Measurements from ENCODE around the gene PTGDR2.

PTGDR2 gene

DNA sequence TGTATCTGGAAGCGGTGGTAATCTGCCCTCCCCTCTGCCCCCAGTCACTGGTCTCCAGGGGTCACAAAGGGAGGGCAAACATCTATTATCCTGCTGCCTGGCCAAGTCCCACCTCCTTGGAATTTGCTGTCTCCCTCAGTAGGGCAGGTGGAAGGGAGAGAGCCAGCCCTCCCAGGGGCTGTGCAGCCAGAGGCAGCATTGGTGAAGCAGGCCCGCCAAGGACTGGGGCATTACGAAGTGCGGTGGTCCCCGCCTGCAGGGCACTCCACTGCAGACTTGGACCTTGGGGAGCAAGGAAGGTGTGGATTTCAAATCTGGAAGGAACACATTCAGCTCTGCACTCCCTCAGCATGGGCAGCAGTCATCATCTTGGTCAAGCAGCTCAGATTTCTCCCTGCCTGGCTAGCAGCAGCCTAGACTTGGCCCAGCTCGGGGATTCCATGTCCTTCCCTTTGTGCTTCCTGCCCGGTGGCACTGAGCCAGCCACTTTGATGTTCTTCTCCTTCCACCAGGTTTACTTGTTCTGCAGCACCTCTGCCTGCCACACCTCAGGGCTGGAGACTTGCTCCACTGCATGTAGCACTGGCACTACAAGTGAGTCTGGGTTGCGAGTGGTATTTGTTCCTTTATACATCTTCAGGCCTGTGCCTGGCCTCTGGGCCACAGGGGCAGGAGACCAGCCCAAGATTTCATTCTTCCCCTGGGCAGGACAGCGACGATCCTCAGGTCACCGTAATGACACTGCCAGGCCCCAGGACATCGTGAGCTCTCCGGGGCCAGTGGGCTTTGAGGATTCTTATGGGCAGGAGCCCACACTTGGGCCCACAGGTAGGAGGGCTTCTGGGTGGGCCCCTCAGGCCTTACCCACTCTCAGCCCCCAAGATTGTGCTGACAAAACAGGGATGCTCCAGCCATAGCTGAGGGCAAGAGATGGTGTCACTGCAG is 18.9 kb upstream of the PTGDR2 start:
- DNase-seq (ENCODE audit: low spot score) = no peak

GRCh38 chr11:60873533-60873932 is 17.8 kb upstream of the PTGDR2 start:
- no peak for DNase-seq (ENCODE audit: low spot score)

- DNase-seq (ENCODE audit: low spot score) = no peak
Measured at GRCh38 chr11:60872961-60873524, 17.3 kb upstream of the PTGDR2 start.

- DNase-seq (ENCODE audit: low spot score) = no peak
Measured at GRCh38 chr11:60872124-60872960, 16.6 kb upstream of the PTGDR2 start.

DNA sequence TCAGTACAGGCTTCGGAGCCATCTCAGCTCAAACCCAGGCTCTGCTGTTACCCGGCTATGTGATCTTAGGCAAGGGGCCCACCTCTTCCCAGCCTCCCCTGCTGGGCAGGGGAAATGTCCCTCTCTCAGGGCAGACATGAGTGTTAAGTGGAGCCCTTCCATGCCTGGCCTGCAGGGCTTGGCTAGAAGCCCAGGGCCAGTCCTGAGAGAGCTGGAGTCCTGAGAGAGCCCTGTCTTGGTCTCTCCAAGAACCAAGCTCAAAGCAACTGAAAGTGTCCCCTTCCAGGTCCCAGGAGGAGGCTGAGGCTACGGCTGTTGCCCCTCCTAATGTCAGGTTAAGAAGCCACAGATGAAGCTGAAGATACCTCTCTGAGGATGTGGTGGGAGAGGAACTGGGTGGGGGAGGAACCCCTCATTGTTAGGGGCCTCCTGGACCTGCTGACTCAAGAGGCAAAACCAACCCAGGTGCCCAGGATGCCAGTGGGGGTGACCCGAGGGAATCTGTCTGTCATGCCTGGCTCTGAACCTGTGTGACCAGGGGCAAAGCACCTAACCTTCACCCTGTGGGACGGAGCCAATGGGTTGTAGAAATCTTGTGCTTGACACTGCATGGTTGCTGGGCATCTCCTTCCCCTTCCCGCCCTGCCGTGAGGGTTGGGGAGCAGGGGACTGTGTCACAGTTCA is 15.8 kb upstream of the PTGDR2 start:
- no peak for DNase-seq (ENCODE audit: low spot score)

DNA sequence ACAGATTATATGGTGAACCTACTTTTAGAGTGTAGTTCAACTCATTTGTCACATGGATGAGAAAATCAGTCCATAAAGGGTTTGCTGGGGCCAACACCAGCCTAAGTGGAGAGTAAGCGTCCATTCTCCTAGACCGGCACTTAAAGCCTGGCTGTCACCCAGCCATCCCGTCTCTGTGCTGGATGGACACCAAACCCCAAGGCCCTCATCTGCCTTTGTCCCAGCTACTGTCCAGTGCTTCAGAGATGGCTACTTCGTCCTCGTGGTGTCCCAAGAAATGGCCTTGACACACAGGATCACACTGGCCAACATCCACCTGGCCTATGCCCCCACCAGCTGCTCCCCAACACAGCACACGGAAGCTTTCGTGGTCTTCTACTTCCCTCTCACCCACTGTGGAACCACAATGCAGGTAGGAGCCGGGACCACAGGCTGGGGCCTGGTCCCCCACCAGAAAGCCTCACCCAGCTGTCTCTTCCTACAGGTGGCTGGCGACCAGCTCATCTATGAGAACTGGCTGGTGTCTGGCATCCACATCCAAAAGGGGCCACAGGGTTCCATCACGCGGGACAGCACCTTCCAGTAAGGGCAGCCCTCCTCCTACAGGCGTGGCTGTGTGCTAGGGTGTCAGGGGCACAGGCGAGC is 15.1 kb upstream of the PTGDR2 start:
- no peak for DNase-seq (ENCODE audit: low spot score)

GRCh38 chr11:60870276-60870675 is 14.5 kb upstream of the PTGDR2 start:
- DNase-seq (ENCODE audit: low spot score) = no peak

DNA sequence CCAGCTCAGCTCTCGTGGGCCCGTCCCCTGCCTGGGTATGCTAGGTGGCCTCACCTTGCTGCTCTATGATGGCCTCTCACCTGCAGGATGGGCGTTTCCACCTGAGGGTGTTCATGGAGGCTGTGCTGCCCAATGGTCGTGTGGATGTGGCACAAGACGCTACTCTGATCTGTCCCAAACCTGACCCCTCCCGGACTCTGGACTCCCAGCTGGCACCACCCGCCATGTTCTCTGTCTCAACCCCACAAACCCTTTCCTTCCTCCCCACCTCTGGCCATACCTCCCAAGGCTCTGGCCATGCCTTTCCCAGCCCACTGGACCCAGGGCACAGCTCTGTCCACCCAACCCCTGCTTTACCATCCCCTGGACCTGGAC is 13.7 kb upstream of the PTGDR2 start:
- DNase-seq (ENCODE audit: low spot score) = no peak

GRCh38 chr11:60868682-60869450 is 13.1 kb upstream of the PTGDR2 start:
- DNase-seq (ENCODE audit: low spot score) = no peak

DNA sequence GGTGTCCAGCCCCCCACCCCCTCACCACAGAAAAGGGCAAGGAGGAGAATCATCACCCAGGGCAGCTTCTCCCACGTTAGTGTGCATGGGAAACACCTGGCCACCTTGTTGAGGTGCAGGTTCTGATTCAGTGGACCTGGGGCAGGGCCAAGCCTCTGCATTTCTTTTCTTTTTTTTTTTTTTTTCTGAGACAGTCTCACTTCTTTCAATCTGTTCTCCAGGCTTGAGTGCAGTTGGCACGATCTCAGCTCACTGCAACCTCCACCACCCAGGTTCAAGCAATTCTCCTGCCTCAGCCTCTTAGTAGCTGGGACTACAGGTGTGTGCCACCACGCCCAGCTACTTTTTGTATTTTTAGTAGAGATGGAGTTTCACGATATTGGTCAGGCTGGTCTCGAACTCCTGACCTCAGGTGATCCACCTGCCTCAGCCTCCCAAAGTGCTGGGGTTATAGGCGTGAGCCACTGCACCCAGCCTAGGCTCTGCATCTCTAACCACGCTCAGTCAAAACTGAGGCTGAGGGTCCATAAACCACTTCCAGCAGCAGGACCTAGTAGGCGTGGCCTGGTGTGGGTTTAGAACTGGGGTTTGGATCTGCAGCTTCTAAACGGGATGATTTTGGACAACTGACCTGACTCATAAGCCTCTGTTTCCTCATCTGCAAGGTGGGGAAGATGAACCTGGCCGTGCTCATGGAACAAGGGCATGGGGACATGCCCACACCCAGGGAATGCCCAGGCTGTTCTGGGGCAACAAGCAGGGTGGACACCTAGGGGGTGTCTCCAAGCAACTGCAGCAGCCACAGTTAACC is 12.3 kb upstream of the PTGDR2 start:
- DNase-seq (ENCODE audit: low spot score) = no peak

DNA sequence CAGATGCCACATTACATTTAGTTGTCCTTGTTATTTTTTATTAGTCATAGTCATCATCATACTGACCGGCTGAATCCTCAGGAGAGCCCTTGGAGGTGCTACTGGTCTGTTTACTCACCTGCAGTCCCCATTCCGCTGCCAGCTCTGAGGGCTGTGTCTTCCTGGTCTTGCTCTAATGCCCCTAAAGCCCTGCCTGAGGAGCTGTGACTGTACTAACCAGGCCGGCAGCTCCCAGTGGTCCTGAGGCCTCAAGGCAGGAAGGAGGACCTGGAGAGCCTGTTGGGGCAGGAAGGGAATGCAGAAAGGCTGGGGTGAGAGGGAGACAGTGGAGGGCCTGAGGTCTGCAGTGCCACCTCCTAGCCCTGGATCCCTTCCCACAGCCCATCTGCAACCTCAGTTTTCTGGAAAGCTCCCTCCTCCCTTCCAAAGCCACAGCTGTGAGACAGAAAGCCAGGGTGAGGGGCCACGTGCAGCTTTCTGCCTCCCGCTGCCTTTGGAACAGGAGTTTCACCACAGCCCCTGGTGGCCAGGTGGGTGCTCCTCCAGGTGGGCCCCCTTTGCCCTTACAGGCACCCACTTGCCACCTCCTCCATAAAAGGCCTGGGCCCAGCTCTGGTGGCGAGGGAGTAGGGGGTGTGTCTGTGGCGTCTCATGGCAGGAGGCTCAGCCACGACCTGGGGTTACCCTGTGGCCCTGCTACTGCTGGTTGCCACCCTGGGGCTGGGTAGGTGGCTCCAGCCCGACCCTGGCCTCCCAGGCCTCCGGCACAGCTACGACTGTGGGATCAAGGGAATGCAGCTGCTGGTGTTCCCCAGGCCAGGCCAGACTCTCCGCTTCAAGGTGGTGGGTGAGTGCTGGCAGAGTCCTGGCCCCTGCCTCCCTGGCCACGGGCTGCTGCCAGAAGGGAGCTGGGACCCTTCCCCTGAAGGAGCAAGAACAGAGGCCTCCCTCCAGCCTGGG is 11.4 kb upstream of the PTGDR2 start, which contains the start of gene ZP1:
Gene ZP1, plus strand, starts transcription at position 632 of the 960 bp plus-strand sequence. Its CDS starts 20 bp downstream, at position 652.
- DNase-seq (ENCODE audit: low spot score) = no peak

GRCh38 chr11:60864856-60865513 is 9.2 kb upstream of the PTGDR2 start:
- DNase-seq (ENCODE audit: low spot score) = no peak

DNA sequence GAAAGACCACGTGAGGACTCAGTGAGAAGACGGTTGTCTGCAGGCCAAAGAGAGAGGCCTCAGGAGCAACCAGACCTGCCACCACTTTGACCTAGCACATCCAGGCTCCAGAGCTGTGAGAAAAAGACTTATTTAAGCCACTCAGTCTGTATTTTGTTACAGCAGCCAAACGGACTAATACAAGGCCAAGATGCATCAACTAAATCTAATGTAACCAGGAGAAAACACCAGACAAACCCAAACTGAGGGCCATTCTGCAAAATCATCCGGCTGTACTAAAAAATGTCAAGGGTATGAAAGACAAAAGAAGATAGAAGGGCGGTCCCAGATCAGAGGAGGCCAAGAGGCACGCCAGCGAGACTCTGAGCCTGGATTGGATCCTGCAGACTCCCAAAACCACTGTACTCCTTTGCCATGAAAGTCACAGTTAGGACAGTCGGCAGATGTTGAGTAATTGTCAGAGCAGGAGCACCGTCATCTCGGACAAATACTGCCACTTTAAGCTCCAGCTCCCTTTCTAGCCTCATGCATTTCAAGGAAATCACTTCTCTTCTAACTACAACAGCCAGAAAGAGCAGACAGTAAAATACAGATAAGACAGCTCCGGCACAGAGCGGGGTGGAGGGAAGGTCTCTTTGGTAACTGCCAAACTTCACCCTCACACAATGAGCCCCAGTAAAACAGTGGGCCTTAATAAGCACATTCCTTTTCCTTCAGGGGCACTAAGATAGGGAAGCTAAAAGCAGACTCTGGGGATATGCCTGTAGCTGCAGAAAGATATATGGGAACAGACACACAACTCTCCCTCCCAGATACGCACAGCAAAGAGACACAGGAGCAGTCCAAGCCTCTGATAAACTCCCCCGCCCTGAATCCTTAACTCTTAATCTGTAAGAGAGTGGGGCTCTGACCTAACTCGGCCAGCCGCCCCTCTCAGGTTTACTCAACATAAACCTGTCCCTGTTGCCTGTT is 8.1 kb upstream of the PTGDR2 start:
- no peak for DNase-seq (ENCODE audit: low spot score)

- DNase-seq (ENCODE audit: low spot score) = no peak
Measured at GRCh38 chr11:60862171-60862570, 6.4 kb upstream of the PTGDR2 start.

GRCh38 chr11:60860943-60861342 is 5.2 kb upstream of the PTGDR2 start:
- no peak for DNase-seq (ENCODE audit: low spot score)

- DNase-seq (ENCODE audit: low spot score) = no peak
Measured at GRCh38 chr11:60859616-60860250, 4.0 kb upstream of the PTGDR2 start.
